NB4 (cell line): ENCODE measurements around the gene BATF.

ENCODE experiments used
- CTCF ChIP-seq: IDR thresholded peaks from one replicate; pipeline ENCODE4 v1.5.1; 2012; ENCODE audit warnings: low read depth, low read length
- MAX ChIP-seq: IDR thresholded peaks from 2 replicates; pipeline ENCODE4 v1.6.1; 2011; ENCODE audit warnings: low read depth, low read length
- POLR2A ChIP-seq: IDR thresholded peaks from 2 replicates; pipeline ENCODE4 v1.6.1; 2011; ENCODE audit warnings: mild to moderate bottlenecking; ENCODE audit not compliant: insufficient read length; ENCODE audit errors: extremely low read depth

GRCh38 chr14:75518625-75519024 is 3.6 kb upstream of the BATF start:
- peak; percentile 58 for TF ChIP-seq CTCF
- no peak for TF ChIP-seq POLR2A
- TF ChIP-seq MAX: no peak
